Peyer's patch (tissue), 4 donors: ENCODE measurements around the gene FOXL1.

Experiments used
- POLR2A ChIP-seq, 2 donors: fragments of 450-650 bp; IDR thresholded peaks; one replicate each; pipeline ENCODE4 v1.5.1; 2017; ENCODE audit warnings: antibody characterized with exemption in 2 of 2, mild to moderate bottlenecking in 2 of 2, moderate library complexity in 2 of 2
- TF ChIP-seq, protein P1 (sequence below), 6 experiments: fragments of 450-650 bp in 4 of 6; fragments of 200-600 bp in 2 of 6; sonication (generic) in 1 of 6; IDR thresholded peaks; one replicate each; pipeline ENCODE4 v1.5.1; 2017 to 2019; ENCODE audit warnings: antibody characterized with exemption in 6 of 6, mild to moderate bottlenecking in 3 of 6, moderate library complexity in 1 of 6

DNA sequence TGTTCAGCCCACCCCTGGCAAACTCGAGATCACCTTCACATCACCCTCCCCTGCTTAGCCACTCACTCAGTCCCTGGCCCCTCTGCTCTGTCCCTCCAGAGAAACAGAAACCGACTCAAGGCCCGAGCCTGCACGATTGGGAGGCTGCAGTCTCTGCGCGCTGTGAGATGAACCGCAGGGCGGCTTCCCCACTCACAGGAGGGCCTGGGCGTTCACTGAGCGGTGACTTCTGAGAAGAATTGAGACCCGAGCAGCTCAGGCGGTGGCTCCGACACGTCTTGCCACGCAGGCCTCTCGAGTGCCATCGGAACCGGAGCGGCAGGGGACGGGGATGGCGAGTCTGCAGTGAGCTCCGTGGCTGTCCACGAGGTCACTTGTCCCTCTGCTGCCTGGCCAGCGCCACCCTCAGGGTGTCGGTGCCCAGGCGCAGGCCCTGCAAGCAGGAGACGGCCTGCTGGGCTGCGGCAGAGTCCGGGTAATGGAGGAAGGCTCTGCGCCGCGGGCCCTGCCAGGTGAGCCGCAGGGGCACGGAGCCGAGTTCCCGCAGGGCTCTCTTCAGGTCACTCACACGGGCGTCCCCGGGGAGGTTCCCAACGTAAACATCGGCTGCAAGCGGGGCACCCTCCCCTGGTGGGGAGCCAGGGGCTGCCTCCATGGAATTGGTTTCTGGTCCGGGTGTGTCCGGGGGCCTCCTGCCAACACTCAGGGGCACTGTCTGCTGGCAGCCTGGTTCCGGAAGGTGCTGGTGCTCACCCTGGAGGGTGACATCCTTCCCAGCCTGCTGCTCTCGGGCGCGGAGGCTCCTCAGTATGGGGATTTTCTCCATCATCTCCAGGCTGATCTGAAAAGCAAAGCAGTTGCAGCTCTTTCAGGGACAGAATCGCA lies 46.5 kb upstream of the FOXL1 start:
- TF ChIP-seq, protein P1, sequence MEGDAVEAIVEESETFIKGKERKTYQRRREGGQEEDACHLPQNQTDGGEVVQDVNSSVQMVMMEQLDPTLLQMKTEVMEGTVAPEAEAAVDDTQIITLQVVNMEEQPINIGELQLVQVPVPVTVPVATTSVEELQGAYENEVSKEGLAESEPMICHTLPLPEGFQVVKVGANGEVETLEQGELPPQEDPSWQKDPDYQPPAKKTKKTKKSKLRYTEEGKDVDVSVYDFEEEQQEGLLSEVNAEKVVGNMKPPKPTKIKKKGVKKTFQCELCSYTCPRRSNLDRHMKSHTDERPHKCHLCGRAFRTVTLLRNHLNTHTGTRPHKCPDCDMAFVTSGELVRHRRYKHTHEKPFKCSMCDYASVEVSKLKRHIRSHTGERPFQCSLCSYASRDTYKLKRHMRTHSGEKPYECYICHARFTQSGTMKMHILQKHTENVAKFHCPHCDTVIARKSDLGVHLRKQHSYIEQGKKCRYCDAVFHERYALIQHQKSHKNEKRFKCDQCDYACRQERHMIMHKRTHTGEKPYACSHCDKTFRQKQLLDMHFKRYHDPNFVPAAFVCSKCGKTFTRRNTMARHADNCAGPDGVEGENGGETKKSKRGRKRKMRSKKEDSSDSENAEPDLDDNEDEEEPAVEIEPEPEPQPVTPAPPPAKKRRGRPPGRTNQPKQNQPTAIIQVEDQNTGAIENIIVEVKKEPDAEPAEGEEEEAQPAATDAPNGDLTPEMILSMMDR (IDR thresholded peaks at IDR 0.05): no peak
- no peak for TF ChIP-seq POLR2A (IDR thresholded peaks at IDR 0.05)
